Panc1 (cell line): ENCODE data around the gene SHISA5. TPM values are rescaled to one million over a fixed set of nuclear protein-coding genes. Genes with fewer than 3 reads are reported as not detected.

ENCODE experiments used
- ATAC-seq: fragments of 200-7000 bp; cut with Tn5 transposase; 2 replicates; pipeline ENCODE4 v1.9.1; 2020; ENCODE audit warnings: mild to moderate bottlenecking, moderate library complexity
- BruUV-seq: library from RNA; stranded (reverse); fragments of 400-500 nt; replicated peaks from 2 replicates; lab custom pipeline; 2021; lab: Mats Ljungman, UMichigan
- CTCF ChIA-PET: fragments of 300-600 bp; sonication (Branson Sonifier 250); formaldehyde crosslinking; loops from one replicate; lab custom pipeline; 2022; ENCODE audit warnings: antibody characterized with exemption; lab: Charles Lee
- POLR2A ChIA-PET: fragments of 300-600 bp; sonication (Branson Sonifier 250); formaldehyde crosslinking; loops from one replicate; lab custom pipeline; 2022; ENCODE audit warnings: antibody characterized with exemption; lab: Charles Lee
- DNase-seq: peaks from one replicate; pipeline ENCODE4 v3.0.0-alpha.2; 2010; ENCODE audit warnings: low read depth, low spot score
- H3K27ac ChIP-seq: 2 replicates; pipeline ENCODE4 v1.5.1; 2011; ENCODE audit warnings: mild to moderate bottlenecking, low read length, inconsistent platforms
- H3K27me3 ChIP-seq: fragments of 200-500 bp; sonication (Bioruptor generic); 2 replicates; pipeline ENCODE4 v1.6.0; 2014; ENCODE audit warnings: low read length, inconsistent platforms; ENCODE audit not compliant: control insufficient read depth, insufficient read depth
- H3K36me3 ChIP-seq: fragments of 200-500 bp; sonication (Bioruptor generic); 2 replicates; pipeline ENCODE4 v1.5.1; 2014; ENCODE audit warnings: inconsistent platforms, mild to moderate bottlenecking, low read length, moderate library complexity; ENCODE audit not compliant: control insufficient read depth, insufficient read depth
- H3K4me1 ChIP-seq: 2 replicates; pipeline ENCODE4 v1.5.1; 2011; ENCODE audit warnings: inconsistent platforms, mild to moderate bottlenecking, low read length, moderate library complexity; ENCODE audit not compliant: control insufficient read depth, insufficient read depth
- H3K4me3 ChIP-seq, 2 experiments: 2 replicates each; pipeline ENCODE4 v1.5.1; 2011 to 2012; ENCODE audit warnings: low read depth in 2 of 2, low read length in 2 of 2, mild to moderate bottlenecking in 2 of 2, inconsistent platforms in 1 of 2, moderate library complexity in 1 of 2
- H3K9me3 ChIP-seq: fragments of 200-500 bp; sonication (Bioruptor generic); 2 replicates; pipeline ENCODE4 v1.5.1; 2014; ENCODE audit warnings: low read depth, mild to moderate bottlenecking, inconsistent platforms, low read length, moderate library complexity; ENCODE audit not compliant: control insufficient read depth, insufficient read depth
- CTCF ChIP-seq: fragments of 450-650 bp; IDR thresholded peaks from 2 replicates; pipeline ENCODE4 v1.5.1; 2017; ENCODE audit warnings: mild to moderate bottlenecking
- POLR2AphosphoS5 ChIP-seq: IDR thresholded peaks from 2 replicates; pipeline ENCODE4 v1.6.1; 2012; ENCODE audit warnings: mild to moderate bottlenecking, low read depth, low read length, moderate library complexity
- REST ChIP-seq, 2 experiments: IDR thresholded peaks; 2 replicates each; pipeline ENCODE4 v1.6.1; 2011 to 2012; ENCODE audit warnings: low read depth in 2 of 2, control low read depth in 1 of 2, low read length in 1 of 2, mild to moderate bottlenecking in 1 of 2, moderate library complexity in 1 of 2; ENCODE audit not compliant: insufficient read depth in 1 of 2
- SIN3A ChIP-seq: IDR thresholded peaks from 2 replicates; pipeline ENCODE4 v1.6.1; 2012; ENCODE audit warnings: low read depth, mild to moderate bottlenecking, low read length, moderate library complexity, borderline replicate concordance; ENCODE audit not compliant: insufficient read depth
- TCF7L2 ChIP-seq: IDR thresholded peaks from 2 replicates; pipeline ENCODE4 v1.6.1; 2011; ENCODE audit warnings: mild to moderate bottlenecking, low read depth, low read length, inconsistent platforms
- in situ Hi-C: cut with HindIII; loops from 2 replicates; pipeline ENCODE4 v1.10.0; 2016; ENCODE audit warnings: low sequenced_read_pairs, low pct_unique_long_range_greater_than_20kb
- intact Hi-C: fragments of 100-400 bp; cut with micrococcal nuclease; formaldehyde crosslinking; loops from one replicate; pipeline ENCODE4 v1.10.0; 2022; ENCODE audit not compliant: unreplicated experiment
- total RNA-seq: library from RNA; stranded (reverse); gene quantifications from one replicate; pipeline ENCODE4 v1.2.1, GENCODE V29; 2021; ENCODE audit not compliant: unreplicated experiment

The SHISA5 gene
- total RNA-seq, 1 experiment from 2014 or later, result 122 TPM

GRCh38 chr3:48472923-48473616 is 30.9 kb downstream of the SHISA5 start:
- in situ Hi-C loops, result no loop called here
- CTCF ChIA-PET, result interaction anchor here (0.6 to 1.1 kb wide), 4 partner anchors 35 to 89 kb away, joined by 3 to 7 read pairs (median 4); no protein-coding TSS in a partner anchor
- H3K27me3 ChIP-seq, result no peaks in the 10 kb centered on the region
- ATAC-seq, result peak; percentile 92
- POLR2A ChIA-PET, result interaction anchor here (0.6 kb wide), 2 partner anchors 17 to 787 kb away, joined by 3 to 6 read pairs; no protein-coding TSS in a partner anchor
- peaks cover 7% of the 10 kb centered on the region for H3K4me1 ChIP-seq
- DNase-seq, result no peak
- no peaks in the 10 kb centered on the region for H3K9me3 ChIP-seq
- TF ChIP-seq POLR2AphosphoS5 (0 out of 2 replicates have a peak, but pooled peaks have one; percentile 25), SIN3A (no peak; the same call in 1 of the 2 replicates), REST (IDR thresholded peaks at IDR 0.05; ENCODE audit: insufficient read depth in 1 of 2, low read depth in 2 of 2, low read length in 1 of 2) (no peak), CTCF (no peak; the same call in 1 of the 2 replicates), TCF7L2 (no peak)
- intact Hi-C loops, result no loop called here
- no peaks in the 10 kb centered on the region for H3K36me3 ChIP-seq
- no TSS peak for BruUV-seq
- peak overlapping the region; percentile 53 to 79 for H3K4me3 ChIP-seq
- peak overlapping the region; percentile 83 for H3K27ac ChIP-seq

GRCh38 chr3:48472673-48472922 is 31.4 kb downstream of the SHISA5 start:
- no peaks in the 10 kb centered on the region for H3K36me3 ChIP-seq
- DNase-seq (no peak), ATAC-seq (peak; percentile 64)
- peak overlapping the region; percentile 83 for H3K27ac ChIP-seq
- CTCF ChIA-PET, result interaction anchor here (0.9 to 1.1 kb wide), 2 partner anchors 35 to 36 kb away, joined by 4 to 5 read pairs; no protein-coding TSS in a partner anchor
- BruUV-seq, result TSS peak; percentile 90
- H3K27me3 ChIP-seq, result no peaks in the 10 kb centered on the region
- peaks cover 7% of the 10 kb centered on the region for H3K4me1 ChIP-seq
- peak overlapping the region; percentile 53 to 79 for H3K4me3 ChIP-seq
- no peak for TF ChIP-seq POLR2AphosphoS5
- no peak for TF ChIP-seq SIN3A
- no peak for TF ChIP-seq TCF7L2
- TF ChIP-seq CTCF, result no peak
- TF ChIP-seq REST (IDR thresholded peaks at IDR 0.05; ENCODE audit: insufficient read depth in 1 of 2, low read depth in 2 of 2, low read length in 1 of 2), result no peak
- H3K9me3 ChIP-seq, result no peaks in the 10 kb centered on the region
- in situ Hi-C loops, result no loop called here
- POLR2A ChIA-PET, result interaction anchor here (0.6 kb wide), 1 partner anchor 787 kb away, joined by 3 read pairs; no protein-coding TSS in a partner anchor
- intact Hi-C loops, result no loop called here
